GM18508 (cell line): ENCODE measurements around the gene TDRD12.
"Not testable (repeated sequence)": the region's sequence is repeated elsewhere in the genome, so short reads cannot be mapped to it uniquely, and the experiment has no call there.

ENCODE experiments used
- ATAC-seq: cut with Tn5 transposase; IDR thresholded peaks from one replicate; pipeline ENCODE4 v1.9.1; 2021; ENCODE audit warnings: moderate number of reproducible peaks; ENCODE audit not compliant: insufficient read depth, unreplicated experiment

Gene TDRD12

DNA sequence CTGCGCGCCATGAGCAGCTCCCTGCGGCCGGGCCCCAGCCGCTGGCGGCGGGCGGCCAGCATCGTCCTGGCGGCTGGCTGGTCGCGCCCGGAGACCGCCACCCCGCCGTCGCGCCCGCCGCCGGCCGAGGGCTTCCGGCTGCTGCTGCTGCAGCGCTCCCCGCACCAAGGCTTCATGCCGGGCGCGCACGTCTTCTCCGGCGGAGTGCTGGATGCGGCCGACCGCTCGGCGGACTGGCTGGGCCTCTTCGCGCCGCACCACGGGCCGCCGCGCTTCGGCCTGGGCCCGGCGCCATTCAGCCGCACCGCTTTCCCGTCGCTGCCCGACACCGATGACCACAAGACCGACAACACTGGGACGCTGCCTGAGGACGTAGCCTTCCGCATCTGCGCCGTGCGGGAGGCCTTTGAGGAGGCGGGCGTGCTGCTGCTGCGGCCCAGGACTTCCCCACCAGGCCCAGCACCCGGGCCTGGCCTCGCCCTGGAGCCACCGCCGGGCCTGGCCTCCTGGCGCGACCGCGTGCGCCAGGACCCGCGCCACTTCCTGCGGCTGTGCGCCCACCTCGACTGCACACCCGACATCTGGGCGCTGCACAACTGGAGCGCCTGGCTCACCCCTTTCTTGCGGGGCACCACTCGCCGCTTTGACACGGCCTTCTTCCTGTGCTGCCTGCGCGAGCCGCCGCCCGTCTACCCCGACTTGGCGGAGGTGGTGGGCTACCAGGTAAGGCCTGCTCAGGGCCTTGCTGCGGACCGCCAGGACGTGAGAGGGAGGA is 27.4 kb upstream of the TDRD12 start:
- ATAC-seq, result peak; percentile 31

DNA sequence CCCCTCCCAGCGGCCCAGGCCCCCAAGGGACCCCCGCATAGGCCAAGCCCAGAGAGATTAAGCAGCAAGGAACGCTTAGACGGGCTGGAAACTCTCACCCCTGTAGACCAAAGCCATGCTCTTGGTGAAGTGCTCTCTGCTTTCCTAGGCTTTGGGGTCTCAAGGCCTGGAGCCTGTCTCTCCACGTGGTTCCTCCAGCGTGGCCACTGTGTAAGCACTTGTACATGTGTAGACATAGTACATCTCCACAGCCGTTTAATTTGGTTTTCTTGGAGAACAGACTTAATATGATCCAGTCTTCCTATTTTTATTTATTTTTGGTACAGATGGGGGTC is 26.9 kb upstream of the TDRD12 start:
- ATAC-seq, result no peak

- not testable (repeated sequence) for ATAC-seq
Observed at GRCh38 chr19:32693151-32694108, 26.1 kb upstream of the TDRD12 start.

DNA sequence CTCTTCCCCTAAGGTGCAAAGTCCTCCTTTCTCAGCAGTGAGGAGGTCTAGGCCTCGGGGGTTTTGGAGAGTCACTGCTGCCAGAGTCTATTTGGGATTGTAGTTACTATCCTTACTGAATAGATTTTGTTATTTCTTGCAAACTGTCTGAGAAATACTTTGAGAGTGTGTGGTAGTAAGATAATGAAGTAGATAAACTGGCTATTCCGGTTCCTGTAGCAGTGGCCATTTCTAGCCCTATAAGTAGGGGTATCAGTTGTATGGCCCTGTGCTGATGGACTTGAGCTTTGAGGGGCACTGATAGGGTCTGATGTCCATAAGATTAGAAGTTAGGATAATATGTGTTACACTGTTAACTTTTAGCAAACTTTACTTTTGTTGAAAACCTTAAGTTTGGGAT is 25.3 kb upstream of the TDRD12 start:
- ATAC-seq, result not testable (repeated sequence)

DNA sequence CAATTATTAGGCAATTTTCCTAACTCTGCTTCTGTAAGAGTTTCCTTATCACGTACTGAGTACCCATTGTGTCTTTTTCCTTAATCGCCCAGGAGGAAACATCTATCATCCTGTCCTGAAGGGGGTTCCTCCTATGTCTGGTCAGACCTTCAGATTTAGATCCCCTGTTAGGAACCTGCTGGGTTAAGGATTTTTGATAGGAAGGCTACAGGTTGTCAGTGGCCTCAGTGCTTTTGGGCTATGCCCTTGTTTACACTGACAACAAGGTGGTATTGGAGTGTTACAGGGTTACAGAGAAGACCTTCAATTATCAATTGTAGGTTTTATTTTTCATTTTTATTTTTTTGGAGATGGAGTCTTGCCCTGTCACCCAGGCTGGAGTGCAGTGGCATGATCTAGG is 24.7 kb upstream of the TDRD12 start:
- ATAC-seq, result not testable (repeated sequence)

- not testable (repeated sequence) for ATAC-seq
Observed at GRCh38 chr19:32695506-32695905, 24.1 kb upstream of the TDRD12 start.

- not testable (repeated sequence) for ATAC-seq
Observed at GRCh38 chr19:32696771-32697170, 22.8 kb upstream of the TDRD12 start.

DNA sequence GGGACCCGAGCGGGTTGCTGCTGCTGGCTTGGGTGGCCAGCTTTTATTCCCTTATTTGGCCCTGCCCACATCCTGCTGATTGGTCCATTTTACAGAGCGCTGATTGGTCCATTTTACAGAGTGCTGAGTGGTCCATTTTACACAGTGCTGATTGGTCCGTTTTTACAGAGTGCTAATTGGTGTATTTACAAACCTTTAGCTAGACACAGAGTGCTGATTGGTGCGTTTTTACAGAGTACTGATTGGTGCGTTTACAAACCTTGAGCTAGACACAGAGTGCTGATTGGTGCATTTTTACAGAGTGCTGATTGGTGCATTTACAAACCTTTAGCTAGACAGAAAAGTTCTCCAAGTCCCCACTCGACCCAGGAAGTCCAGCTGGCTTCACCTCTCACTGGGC is 19.4 kb upstream of the TDRD12 start:
- not testable (repeated sequence) for ATAC-seq

DNA sequence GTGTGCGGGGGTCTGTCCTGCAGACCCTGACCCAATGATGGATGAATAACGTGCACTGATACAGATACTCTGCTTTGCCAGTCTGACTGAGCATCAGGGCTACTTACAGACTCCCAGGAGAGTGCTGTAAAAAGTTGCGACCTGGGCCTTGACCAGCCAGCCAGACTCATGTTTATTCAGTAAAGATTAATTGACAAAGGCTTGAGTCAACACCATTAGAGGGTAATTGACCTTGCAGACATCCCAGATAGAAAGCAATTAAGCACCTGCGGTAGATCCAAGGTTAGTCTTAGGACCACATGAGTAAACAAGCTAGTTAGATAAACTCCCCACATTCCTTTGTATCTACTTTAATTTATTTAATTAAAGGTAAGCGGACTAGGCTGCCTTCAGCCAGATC is 17.6 kb upstream of the TDRD12 start:
- no peak for ATAC-seq

- ATAC-seq, result not testable (repeated sequence)
Observed at GRCh38 chr19:32704006-32704405, 15.6 kb upstream of the TDRD12 start.

- no peak for ATAC-seq
Observed at GRCh38 chr19:32708457-32708856, 11.1 kb upstream of the TDRD12 start.

GRCh38 chr19:32709032-32709431 is 10.5 kb upstream of the TDRD12 start:
- ATAC-seq, result no peak

GRCh38 chr19:32711747-32712146 is 7.8 kb upstream of the TDRD12 start:
- no peak for ATAC-seq

GRCh38 chr19:32716203-32716602 is 3.4 kb upstream of the TDRD12 start:
- ATAC-seq, result not testable (repeated sequence)

DNA sequence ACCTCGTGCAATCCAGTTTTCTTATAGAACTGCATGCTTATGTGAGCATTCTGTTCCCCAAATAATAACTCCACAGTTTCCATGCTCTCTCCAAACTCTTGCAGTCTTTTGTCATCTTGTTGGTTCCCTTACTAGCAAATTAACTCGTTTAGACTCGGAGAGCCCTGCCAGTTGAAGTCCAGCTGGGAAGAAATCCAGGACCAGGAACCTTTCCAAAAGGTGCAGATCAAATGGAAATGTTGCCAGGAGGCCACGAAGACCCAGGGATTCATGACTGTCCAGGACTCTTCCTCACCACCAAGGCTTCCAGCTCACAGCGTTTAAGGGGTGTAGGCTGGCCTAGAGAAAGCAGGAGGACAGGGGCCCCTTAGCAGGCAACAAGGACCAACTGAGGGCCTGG is 2.1 kb upstream of the TDRD12 start:
- no peak for ATAC-seq

- ATAC-seq, result no peak
Observed at GRCh38 chr19:32718286-32718685, 1.3 kb upstream of the TDRD12 start.

DNA sequence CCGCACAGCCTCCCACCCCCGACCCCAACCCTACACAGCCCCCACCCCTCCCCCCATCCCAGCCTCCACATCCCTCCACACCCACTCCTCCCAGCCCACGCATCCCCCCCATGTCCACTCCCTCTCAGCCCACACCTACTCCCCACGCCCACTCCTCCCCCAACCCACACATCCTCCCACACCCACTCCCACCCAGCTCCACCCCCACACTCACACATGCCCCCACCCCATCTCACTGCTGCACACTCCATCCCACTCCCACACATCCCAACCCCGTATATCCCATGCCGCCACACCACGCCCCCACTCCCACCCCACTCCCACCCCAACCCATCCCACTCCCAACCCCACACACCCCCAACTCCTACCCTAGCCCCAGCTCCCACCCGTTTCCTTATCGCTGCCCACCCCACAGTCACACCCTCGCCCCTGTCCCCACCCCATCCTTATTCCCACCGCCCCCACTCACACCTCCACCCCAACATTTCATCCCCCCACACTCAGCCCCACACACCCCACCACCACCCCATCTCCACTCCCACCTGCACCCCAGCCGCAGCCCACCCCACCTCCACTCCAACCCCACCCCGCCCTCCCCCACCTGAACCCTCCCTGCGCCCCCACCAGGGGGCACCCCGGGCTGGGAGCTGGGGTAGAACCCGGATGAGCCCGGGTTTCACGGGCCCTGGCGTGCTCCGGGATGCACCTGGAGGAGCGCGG is 809 bp downstream of the TDRD12 start:
- ATAC-seq, result no peak

- no peak for ATAC-seq
Observed at GRCh38 chr19:32720936-32721250, 1.3 kb downstream of the TDRD12 start.

DNA sequence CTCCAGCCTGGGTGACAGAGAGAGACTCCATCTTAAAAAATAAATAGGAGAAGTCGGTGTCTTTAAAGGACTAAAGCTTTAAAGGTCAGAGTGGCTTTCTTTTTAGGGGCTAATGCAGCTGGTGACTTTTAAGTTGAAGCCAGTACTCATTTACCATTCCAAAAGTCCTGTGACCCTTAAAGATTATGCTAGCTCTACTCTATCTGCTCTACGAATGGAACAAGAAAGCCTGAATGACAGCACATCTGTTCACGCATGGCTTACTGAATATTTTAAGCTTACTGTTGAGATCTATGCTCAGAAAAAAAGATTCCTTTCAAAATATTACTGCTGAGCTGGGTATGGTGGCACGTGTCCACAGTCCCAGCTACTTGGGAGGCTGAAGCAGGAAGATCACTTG is 16.4 kb downstream of the TDRD12 start:
- no peak for ATAC-seq

GRCh38 chr19:32743021-32743420 is 23.5 kb downstream of the TDRD12 start:
- ATAC-seq, result no peak

DNA sequence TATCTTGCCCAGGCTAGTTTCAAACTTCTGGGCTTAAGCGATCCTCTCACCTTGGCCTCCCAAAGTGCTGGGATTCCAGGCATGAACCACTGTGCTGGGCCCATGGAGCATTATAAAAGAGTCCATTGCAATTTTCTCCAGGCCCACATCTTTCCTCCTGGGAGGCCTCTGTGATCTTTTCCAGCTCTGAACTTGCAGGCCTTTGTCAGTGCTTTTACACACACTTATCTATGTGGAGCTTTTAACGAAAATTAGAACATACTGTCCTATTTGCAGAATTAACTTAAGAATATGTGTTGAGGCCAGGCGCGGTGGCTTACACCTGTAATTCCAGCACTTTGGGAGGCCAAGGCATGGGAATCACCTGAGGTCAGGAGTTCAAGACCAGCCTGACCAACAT is 23.9 kb downstream of the TDRD12 start:
- no peak for ATAC-seq
